ENCODE measurements around the gene TUBB2B.
"Not testable (repeated sequence)": the region's sequence is repeated elsewhere in the genome, so short reads cannot be mapped to it uniquely, and the experiment has no call there.

TUBB2B gene

DNA sequence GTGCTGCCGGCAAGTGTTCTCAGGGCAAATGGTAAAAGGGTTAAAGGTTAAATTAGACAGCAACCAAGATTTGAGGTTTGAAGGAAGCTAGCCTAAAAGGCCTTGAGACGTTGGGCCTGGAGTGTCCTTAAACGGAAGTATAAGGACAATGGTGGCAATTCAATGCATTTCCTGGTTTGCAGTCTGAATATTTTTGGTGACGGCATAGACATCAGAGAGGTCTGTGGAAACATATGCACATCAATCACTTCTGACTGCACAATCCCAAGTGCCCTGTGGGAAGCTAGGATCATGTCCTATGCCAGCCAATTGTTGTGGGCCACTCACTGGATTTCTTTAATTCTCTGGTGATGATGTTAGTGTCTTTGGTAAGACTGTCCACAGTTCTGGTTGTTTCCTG is 44.4 kb downstream of the TUBB2B start:
- no peak for DNase-seq

DNA sequence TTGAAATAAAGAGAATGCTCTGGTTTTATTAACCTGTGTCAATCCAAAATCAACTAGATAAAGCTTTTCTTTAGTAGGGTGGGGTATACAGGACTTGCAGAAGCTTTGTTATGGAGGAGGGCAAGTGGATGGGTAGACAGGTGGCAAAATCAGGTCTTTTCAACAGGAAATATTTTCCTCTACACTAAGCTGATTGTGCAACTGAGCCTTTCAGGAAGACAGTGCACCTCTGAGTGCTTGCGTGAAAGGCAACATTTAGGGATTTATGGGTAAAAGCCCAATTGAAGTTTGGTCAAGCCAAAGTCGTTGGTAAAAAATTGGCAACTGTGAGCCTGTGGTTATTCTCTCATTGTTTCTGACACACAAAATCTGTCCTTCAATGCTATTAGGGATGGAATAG is 46.3 kb downstream of the TUBB2B start:
- no peak for DNase-seq

DNA sequence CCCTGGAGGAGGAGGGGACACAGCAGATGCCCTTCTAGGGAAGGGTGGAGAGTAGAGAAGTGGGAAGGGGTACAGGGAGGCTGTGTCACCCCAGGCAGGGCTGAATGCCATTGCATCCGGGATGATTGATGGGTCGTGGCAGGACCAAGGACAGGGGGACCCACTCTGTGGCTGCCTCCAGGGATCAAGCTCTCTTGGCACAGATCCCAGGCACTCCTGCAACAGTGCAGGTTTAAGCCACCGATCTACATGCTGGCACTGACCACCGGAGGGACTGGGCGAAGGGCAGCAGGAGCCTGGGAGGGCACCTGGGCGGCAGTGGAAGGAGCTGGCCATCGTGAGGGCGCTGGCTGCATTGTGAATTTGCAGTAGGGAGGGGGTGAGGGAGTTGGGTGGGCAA is 47.5 kb downstream of the TUBB2B start:
- not testable (repeated sequence) for DNase-seq

DNA sequence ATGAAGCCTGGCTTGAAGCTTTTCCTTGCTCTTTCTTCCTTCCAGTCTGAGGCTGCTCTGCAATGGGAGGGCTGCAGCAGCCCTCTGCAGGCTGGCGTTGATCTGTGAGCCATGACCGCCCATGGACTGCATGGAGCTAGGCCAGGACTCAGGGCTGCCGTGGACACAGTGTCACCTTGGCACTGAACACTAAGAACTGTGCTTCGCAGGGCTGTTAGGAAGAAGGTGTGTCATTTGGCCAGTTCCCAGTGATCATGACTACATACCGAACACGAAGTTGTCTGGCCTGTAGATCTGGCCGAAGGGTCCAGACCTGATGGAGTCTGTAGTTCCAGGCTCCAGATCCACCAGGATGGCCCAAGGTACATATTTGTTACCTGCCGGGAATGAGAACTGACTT is 48.8 kb downstream of the TUBB2B start:
- not testable (repeated sequence) for DNase-seq

DNA sequence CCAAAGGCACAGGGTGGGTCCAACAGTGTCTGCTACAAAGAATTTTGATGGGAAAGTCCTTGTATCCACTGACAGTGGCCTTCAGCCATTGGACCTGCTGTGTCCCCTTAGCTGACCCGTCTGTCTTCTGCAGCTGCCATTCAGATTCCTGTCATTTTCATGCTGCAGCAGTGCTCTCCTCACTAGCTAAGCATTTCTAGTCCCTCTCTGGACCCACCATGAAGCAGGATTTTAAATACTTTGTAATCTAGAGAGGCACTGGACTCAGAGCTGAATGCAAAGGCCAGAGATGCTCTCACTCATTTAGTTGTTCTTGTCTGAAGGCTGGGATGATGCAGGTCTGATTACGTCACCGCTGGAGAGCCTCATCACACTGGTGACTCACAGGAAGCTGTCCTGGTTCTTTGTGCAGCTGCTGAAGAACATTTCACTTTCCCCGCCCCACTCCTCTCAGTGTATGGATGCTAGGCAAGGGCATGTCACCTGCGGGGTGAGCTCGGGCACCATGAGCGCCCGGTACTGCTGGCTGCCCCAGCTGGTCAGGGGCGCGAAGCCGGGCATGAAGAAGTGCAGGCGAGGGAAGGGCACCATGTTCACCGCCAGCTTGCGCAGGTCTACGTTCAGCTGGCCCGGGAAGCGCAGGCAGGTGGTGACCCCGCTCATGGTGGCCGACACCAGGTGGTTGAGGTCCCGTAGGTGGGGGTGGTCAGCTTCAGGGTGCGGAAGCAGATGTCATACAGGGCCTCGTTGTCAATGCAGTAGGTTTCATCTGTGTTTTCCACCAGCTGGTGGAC is 50.7 kb downstream of the TUBB2B start:
- peak; percentile 71 for DNase-seq

DNA sequence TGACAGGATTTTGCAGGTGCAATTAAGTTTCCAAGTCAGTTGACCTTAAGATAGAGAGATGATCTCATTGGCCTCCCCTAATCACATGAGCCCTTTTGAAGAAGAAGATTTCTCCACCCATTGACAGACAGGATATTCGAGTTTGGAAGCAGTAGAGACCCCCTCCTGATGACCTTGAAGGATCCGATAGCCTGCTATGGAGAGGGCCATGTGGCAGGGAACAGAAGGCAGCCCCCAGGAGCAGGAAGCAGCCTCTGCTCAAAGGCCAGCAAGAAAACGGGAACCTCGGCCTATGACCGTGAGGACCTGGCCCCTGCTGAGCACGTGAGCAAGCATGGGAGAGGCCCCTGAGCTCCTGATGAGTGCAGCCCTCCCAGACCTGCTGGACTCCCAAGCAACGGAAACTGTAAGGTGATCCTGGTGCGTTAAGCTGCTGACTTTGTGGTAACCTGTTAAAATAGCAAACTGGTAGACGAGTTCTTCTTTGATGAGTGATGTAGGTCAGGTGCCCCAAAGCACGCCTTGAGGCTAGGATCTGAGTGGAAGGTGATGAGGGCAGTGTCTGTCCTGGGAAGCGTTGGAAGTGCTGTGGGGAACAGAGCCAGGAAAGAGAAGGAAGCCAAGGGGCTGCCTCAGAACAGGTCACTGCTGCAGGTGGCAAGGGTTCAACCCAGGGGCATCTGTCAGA is 51.6 kb downstream of the TUBB2B start:
- no peak for DNase-seq

Measured in activated effector memory CD4-positive, alpha-beta T cell treated with anti-CD3 and anti-CD28 coated beads, Interleukin-2, amount 50 U/mL, for 16 hours (primary cell).